ENCODE measurements around the gene UNC5B.
A peak's percentile ranks its signal among the peaks of the same experiment; 100 is the strongest.
"Not testable (repeated sequence)": the region's sequence is repeated elsewhere in the genome, so short reads cannot be mapped to it uniquely, and the experiment has no call there.

Gene UNC5B

DNA sequence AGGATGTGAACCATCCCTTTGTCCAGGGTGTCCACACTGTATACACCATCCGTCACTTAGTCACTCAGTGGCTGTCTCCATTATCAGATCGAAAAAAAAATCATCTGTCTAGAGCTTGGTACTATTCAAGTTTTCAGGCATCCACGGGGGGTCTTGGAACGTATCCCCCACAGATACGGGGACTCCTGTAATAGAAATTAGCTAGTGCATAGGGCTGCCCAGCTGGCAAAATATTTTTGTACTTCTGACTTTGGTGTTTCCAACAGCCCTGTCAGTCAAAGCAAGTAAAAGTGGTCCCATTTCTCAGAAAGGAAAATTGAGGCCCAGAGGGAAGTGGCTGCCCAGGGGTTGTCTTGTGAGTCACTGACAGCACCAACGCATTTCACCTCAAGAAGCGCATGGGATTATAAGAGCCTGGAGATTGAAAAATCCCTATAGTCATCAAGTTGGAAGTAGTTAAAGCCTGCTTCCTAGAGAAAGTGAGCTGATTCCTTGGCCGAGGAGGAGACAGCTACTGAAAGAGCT is 54.6 kb downstream of the UNC5B start:
- no peak for DNase-seq (ENCODE audit: low read depth, low spot score)

DNA sequence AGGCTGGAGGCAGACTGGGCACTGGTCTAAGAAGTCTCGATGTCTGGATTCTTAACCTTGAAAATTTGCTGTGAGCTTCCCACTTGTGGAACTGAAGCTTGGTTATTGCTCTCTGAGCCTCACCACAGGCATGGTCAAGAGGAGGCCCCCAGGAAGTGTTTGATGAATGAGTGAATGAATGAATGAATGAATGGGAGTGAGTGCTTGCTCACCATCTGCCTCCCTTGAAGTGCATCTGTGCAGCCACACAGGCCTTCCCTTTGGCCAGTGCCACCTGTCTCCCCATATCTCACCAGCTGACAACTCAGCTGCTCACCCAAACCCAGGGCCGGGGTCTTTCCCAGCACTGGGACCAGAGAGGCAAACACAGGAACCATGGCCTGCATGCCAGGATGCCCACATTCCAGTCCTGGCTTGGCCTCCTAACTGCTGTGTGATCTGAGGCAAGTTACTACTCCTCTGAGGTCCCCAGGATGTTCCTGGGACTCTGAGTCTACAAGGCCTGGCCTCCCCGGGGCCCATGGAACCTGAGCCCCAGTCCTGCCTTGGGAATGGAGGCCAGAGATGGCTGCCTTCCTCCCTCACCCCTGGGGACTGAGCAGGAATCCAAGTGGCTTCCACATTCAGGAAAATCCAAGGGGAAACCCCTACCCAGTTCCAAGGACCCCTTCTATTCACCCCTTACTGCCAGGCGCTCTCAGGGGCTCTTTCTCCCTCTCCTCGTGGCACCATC is 55.3 kb downstream of the UNC5B start:
- DNase-seq (ENCODE audit: low read depth, low spot score), result no peak

DNA sequence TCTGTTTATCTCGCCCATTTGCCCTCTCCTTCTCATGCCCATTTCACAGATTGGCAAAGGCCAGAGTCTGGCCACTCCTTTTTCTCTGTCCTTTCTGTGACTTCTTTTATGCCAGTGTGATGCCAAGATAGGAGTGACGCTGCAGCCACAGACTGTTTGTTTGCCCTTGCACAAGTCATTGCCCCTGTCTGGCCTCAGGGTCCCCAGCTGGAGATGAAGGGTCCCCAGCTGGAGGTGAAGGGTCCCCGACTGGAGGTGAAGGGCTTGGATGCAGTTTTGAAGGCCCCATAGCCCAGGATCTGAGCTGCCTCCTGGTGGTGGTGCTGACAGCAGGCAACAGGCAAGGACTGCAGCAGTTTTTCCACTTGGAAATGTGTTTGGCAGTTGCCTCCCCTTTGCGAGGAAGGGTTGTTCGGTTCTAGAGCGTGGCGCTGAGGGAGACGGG is 55.9 kb downstream of the UNC5B start:
- no peak for DNase-seq (ENCODE audit: low read depth, low spot score)

GRCh38 chr10:71268758-71269157 is 56.4 kb downstream of the UNC5B start:
- no peak for DNase-seq (ENCODE audit: low read depth, low spot score)

DNA sequence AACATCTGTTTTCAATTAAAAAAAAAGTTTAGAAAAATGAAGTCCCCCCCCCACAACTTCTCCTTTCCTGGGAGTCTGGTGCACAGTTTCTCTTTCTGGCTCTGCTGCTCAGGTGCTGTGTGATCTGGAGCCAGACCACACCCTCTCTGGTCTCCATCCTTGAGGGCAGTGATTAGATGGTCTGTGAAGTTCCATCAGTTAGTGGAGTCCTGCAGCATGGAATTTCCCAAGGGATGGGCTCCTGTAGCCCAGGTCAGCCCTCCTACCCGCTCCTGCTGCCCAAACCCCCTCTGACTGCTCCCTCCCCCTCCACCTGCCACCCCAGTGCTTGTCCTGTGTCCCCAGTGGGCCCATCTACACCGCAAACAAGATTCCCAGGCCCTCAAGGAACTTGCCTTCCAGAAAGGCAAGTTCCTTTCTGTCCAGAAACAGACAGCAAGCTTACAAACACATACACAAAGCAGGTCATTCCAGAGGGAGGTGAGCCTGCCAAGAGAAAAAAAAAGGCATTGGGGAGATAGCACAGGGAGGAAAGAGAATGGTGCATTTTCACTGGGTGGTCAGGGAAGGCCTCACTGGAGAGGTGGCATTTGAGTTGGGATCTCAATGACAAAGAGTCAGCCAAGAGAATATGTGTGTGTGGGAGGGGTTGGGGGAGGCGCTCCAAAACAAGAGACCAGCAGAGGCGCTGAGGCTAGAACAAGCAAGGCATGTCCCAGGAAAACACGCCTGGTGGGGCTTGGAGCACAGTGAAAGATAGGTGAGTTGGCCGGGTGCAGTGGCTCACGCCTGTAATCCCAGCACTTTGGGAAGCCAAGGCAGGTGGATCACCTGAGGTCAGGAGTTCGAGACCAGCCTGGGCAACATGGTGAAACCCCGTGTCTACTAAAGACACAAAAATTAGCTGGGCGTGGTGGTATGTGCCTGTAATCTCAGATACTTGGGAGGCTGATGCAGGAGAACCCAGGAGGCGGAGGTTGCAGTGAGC is 57.2 kb downstream of the UNC5B start:
- no peak for DNase-seq (ENCODE audit: low read depth, low spot score)

DNA sequence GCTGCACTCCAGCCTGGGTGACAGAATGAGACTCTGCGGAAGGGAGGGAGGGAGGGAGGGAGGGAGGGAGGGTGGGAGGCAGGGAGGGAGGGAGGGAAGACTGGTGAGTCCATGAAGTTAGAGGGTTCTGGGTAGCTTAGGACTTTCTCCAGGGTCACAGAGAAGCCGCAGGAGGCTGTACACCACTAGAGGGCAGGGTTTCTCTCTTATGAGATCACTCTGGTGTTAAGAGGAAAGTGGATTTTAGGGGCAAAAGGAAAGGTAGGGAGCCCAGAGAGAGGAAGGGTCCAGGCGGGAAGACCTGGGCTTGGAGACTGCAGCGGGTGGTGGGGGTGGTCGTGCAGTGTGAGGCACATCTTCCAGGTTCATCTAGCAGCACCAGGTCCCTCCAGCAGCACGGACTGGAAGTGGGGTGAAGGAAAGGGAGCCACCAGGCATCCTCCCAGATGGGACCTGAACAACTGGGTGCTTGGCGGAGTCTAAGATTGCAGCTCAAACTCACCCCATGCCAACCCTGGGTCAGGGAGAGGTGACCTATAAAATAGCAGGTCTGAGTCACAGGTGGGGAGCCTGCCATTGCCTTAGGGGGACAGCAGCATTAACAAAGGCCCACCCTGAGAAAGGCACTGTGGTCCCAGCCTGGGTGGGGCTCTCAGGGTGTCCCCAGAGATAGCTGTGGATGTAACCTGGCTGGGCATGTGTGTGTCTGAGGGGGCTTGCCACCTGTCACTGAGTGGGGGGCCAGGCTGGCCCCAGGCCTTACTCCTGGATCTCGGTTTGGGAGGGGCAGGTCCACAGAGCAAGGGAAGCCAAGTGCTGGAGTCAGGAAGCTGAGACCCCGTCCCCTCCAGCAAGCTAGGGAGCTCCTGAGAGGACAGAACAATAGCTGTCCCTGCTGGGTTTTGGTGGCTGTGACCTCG is 58.2 kb downstream of the UNC5B start:
- DNase-seq (ENCODE audit: low read depth, low spot score), result no peak

DNA sequence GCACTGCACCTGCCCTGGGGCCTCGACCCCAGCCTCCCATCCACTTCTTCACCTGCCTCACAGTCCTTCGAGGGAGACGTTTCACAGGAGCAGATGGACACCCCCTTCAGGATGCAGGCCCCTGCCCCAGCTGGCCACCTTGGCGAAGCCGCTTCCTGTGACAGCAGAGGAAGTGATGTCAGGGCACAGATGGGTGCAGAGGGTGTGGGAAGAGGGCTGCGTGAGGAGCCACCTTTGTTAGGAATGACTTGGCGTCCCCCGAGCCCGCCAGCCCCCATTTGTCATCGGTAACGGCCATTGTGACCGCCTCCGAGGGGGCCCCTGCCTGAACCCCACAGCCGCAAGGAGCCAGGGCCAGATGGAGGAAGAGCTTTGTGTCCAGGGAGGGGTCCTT is 59.3 kb downstream of the UNC5B start:
- DNase-seq (ENCODE audit: low read depth, low spot score), result no peak

- no peak for DNase-seq (ENCODE audit: low read depth, low spot score)
Measured at GRCh38 chr10:71272056-71272771, 59.8 kb downstream of the UNC5B start.

DNA sequence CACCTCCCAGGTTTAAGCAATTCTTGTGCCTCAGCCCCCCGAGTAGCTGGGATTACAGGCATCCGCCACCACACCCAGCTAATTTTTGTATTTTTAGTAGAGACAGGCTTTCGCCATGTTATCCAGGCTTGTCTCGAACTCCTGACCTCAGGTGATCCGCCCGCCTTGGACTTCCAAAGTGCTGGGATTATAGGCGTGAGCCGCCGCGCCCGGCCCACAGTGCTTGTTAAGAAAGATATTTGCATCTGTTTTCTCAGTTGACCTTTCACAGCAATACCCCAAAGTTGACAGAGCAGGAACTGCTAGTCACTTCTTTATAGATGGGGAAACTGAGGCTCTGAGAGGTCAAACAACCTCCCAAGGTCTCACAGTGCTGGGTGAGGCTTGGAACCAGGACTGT is 60.6 kb downstream of the UNC5B start:
- not testable (repeated sequence) for DNase-seq (ENCODE audit: low read depth, low spot score)

DNA sequence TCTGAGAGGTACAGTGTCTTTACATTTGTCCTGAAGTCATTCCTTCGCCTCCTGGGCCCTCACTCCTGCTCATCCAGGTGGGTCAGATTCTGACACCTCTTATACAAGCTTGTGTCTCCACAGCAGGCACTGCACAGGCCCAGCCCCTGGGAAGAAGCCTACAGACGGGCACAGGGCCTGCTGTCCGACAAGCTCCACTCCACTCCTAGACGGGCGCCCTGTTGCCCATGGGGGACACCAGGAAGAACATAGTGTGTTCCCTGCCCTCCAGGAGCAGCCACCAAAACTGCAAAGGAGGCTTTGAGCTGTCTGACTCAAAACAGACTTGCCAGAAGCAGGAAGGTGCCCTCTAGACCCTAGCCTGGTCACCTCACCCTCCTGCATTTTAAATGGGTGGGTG is 61.1 kb downstream of the UNC5B start:
- no peak for DNase-seq (ENCODE audit: low read depth, low spot score)

GRCh38 chr10:71274901-71275796 is 62.8 kb downstream of the UNC5B start:
- DNase-seq (ENCODE audit: low read depth, low spot score), result peak; percentile 24

DNA sequence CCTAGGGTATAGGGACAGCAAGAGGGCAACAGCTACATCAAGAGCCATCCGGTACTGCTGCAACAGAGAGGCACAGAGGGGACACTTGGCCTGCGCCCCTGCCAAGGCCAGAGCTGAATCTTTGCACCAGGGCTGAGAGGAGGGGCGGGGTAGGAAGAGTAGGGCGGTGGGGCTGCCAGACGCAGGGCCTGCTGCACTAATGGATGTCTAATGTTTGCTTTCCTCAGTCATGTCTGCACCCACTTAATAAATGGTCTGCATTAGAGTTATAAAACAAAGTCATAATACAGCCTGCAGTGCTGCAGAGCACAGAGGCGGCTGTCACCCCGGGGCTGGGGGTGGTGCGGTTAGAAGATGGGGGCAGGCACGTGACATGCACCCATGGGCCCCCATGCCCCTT is 64.5 kb downstream of the UNC5B start:
- DNase-seq (ENCODE audit: low read depth, low spot score), result no peak

DNA sequence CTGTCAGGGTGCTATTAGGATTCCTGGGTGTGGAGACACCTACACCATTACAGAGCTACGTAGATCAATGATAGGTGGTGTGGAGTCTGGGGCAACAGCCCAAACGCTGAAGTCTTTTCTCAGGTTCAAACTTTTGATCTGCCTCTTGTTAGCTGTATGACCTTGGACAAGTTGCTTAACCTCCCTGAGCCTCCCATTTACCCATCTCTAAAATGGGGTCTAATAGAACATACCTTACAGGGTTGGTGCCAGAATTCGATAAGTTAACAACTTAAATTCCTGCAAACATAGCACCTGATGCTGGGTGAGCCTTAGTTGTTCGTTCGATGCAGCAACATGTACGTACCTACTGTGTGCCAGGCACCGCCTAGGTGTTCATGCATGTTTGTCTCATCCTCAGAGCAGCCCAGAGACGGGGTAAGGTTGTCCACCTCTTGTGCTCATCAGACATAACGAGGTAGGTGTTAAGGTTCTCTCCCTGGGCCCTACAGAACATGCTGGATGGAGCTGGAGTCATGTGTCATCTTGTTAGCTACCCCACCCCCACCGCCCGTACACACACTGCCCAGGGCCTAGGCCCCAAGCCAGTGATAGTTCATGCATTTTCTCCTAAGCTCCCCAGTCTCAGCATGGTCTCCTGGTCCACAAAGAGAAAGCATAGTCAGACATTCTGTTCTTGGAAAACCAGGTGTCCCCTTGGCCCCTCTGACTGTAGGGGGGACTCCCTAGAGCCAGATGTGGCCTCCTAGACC is 65.7 kb downstream of the UNC5B start:
- no peak for DNase-seq (ENCODE audit: low read depth, low spot score)

DNA sequence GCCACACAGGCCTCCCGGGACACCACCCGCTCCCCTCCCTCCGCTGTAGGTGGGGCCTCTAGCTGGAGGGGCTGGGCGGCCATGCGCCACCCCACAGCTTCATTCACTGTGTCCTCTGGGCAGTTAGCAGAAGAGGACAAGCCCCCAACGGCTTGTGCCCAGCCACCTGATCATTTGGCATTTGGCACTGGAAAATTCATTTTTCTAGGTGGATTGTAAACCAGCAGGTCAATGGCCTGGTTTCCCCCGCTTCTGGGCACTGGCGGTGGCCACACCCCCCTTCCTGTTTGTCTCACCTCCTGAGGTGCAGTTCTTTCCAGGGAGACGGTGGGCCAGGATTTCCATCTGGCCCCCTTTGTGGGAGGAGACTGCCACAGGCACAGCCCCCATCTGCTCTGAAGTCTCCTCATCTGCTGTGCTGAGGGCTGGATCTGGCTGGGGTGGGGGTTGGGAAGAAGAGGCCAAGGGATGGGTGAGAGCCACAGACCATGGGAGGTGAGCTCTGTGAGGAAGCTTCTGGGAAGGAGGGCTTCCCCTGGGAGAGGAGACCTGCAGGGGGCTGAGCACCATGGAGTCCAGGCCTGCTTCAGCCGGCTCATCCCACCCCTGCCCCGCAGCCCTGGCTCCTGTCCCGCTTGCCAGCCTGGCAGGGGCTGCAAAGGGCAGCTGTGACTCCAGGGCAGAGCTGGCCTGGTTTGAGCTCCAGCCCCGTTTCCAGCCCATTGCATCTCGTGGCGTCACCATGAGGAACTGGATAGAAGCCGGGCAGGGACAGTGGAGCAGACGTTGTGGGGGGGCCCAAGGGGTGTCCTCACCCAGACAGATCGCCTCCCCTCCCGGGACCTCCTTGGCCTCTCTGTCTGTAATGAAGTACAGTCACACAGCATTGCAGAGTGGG is 66.6 kb downstream of the UNC5B start:
- no peak for DNase-seq (ENCODE audit: low read depth, low spot score)

- no peak for DNase-seq (ENCODE audit: low read depth, low spot score)
Measured at GRCh38 chr10:71279590-71280170, 67.3 kb downstream of the UNC5B start.

- no peak for DNase-seq (ENCODE audit: low read depth, low spot score)
Measured at GRCh38 chr10:71280216-71280615, 67.8 kb downstream of the UNC5B start.

- DNase-seq (ENCODE audit: low read depth, low spot score), result no peak
Measured at GRCh38 chr10:71280825-71281224, 68.5 kb downstream of the UNC5B start.

Measured in brain pericyte (primary cell).